Measurements from ENCODE around the gene PRR20A. TPM values are rescaled to one million over a fixed set of nuclear protein-coding genes. Genes with fewer than 3 reads are reported as not detected.
"Not testable (repeated sequence)": the region's sequence is repeated elsewhere in the genome, so short reads cannot be mapped to it uniquely, and the experiment has no call there.

The PRR20A gene
- not detected for total RNA-seq

- not testable (repeated sequence) for H3K27ac Mint-ChIP-seq; H3K9me3 Mint-ChIP-seq; DNase-seq (ENCODE audit: low spot score in 2 of 2); ATAC-seq; H3K36me3 Mint-ChIP-seq
These were observed at the start of gene PRR20A for GRCh38 chr13:57140235-57140968. TSS of gene PRR20A (plus strand) at chr13:57140918. CDS start at chr13:57141305, 387 bp downstream.

- no peaks in the 10 kb centered on the region for H3K36me3 Mint-ChIP-seq
- peaks cover 28 to 43% of the 10 kb centered on the region in 2 donors for H3K9me3 Mint-ChIP-seq
- no peak for ATAC-seq
- no peak for DNase-seq (ENCODE audit: low spot score in 2 of 2)
- H3K27ac Mint-ChIP-seq, result no peak overlapping the region
These were observed 25.8 kb upstream of the PRR20A start for GRCh38 chr13:57114945-57115344.

GRCh38 chr13:57123681-57124080 is 17.0 kb upstream of the PRR20A start:
- ATAC-seq (no peak), DNase-seq (ENCODE audit: low spot score in 2 of 2) (no peak)
- H3K9me3 Mint-ChIP-seq, result peaks cover 2 to 5% of the 10 kb centered on the region in 2 donors
- no peaks in the 10 kb centered on the region for H3K36me3 Mint-ChIP-seq
- H3K27ac Mint-ChIP-seq, result no peak overlapping the region

GRCh38 chr13:57128909-57129308 is 11.8 kb upstream of the PRR20A start:
- Mint-ChIP-seq H3K36me3 (no peaks in the 10 kb centered on the region), H3K27ac (no peak overlapping the region), H3K9me3 (peaks cover 8 to 14% of the 10 kb centered on the region in 2 donors)
- no peak for DNase-seq (ENCODE audit: low spot score in 2 of 2)
- ATAC-seq, result no peak

- DNase-seq (ENCODE audit: low spot score in 2 of 2) (no peak), ATAC-seq (no peak)
- Mint-ChIP-seq H3K36me3 (no peaks in the 10 kb centered on the region), H3K9me3 (peaks cover 9 to 11% of the 10 kb centered on the region in 2 donors), H3K27ac (no peak overlapping the region)
These were observed 4.6 kb upstream of the PRR20A start for GRCh38 chr13:57136093-57136492.

- Mint-ChIP-seq H3K36me3 (no peaks in the 10 kb centered on the region), H3K9me3 (peaks cover 4 to 5% of the 10 kb centered on the region in 2 donors), H3K27ac (no peak overlapping the region)
- no peak for ATAC-seq
- no peak for DNase-seq (ENCODE audit: low spot score in 2 of 2)
These were observed 3.1 kb upstream of the PRR20A start for GRCh38 chr13:57137585-57137984.

GRCh38 chr13:57138988-57139387 is 1.7 kb upstream of the PRR20A start:
- Mint-ChIP-seq H3K36me3 (no peaks in the 10 kb centered on the region), H3K27ac (no peak overlapping the region), H3K9me3 (peaks cover 0 to 4% of the 10 kb centered on the region in 2 donors)
- ATAC-seq (no peak), DNase-seq (ENCODE audit: low spot score in 2 of 2) (no peak)

- H3K27ac Mint-ChIP-seq; H3K36me3 Mint-ChIP-seq; H3K9me3 Mint-ChIP-seq; DNase-seq (ENCODE audit: low spot score in 2 of 2); ATAC-seq: not testable (repeated sequence)
These were observed 937 bp upstream of the PRR20A start for GRCh38 chr13:57139781-57140180.

GRCh38 chr13:57147188-57147587 is 6.5 kb downstream of the PRR20A start, which contains the start of gene PRR20B:
TSS of gene PRR20B (plus strand) at chr13:57147488. CDS start at chr13:57147875, 387 bp downstream.
- H3K9me3 Mint-ChIP-seq; ATAC-seq; DNase-seq (ENCODE audit: low spot score in 2 of 2); H3K36me3 Mint-ChIP-seq; H3K27ac Mint-ChIP-seq: not testable (repeated sequence)

- not testable (repeated sequence) for H3K36me3 Mint-ChIP-seq, H3K27ac Mint-ChIP-seq
These were observed 7.4 kb downstream of the PRR20A start for GRCh38 chr13:57148106-57148505.

GRCh38 chr13:57153761-57154160 is 13.0 kb downstream of the PRR20A start, which contains the start of gene PRR20C:
TSS of gene PRR20C (plus strand) at chr13:57154061. CDS start at chr13:57154448, 387 bp downstream.
- H3K9me3 Mint-ChIP-seq; H3K36me3 Mint-ChIP-seq; ATAC-seq; DNase-seq (ENCODE audit: low spot score in 2 of 2); H3K27ac Mint-ChIP-seq: not testable (repeated sequence)

More at GRCh38 chr13:57148106-57148505, 7.4 kb downstream of the PRR20A start:
- not testable (repeated sequence) for DNase-seq (ENCODE audit: low spot score in 2 of 2); H3K9me3 Mint-ChIP-seq; ATAC-seq

GRCh38 chr13:57160332-57160731 is 19.6 kb downstream of the PRR20A start, which contains the start of gene PRR20D:
TSS of gene PRR20D (plus strand) at chr13:57160632. CDS start at chr13:57161019, 387 bp downstream.
- not testable (repeated sequence) for H3K27ac Mint-ChIP-seq; ATAC-seq; H3K9me3 Mint-ChIP-seq; DNase-seq (ENCODE audit: low spot score in 2 of 2); H3K36me3 Mint-ChIP-seq

GRCh38 chr13:57166897-57167296 is 26.2 kb downstream of the PRR20A start, which contains the start of gene PRR20E:
TSS of gene PRR20E (plus strand) at chr13:57167197. CDS start at chr13:57167584, 387 bp downstream.
- not testable (repeated sequence) for DNase-seq (ENCODE audit: low spot score in 2 of 2); H3K36me3 Mint-ChIP-seq; H3K27ac Mint-ChIP-seq; ATAC-seq; H3K9me3 Mint-ChIP-seq

GRCh38 chr13:57191667-57192066 is 50.9 kb downstream of the PRR20A start:
- Mint-ChIP-seq H3K9me3 (peaks cover 0 to 3% of the 10 kb centered on the region in 2 donors), H3K27ac (no peak overlapping the region), H3K36me3 (no peaks in the 10 kb centered on the region)
- DNase-seq (ENCODE audit: low spot score in 2 of 2) (no peak), ATAC-seq (no peak)
